ENCODE results near the gene NUP133. TPM values are rescaled to one million over a fixed set of nuclear protein-coding genes. Genes with fewer than 3 reads are reported as not detected.

The NUP133 gene
- total RNA-seq, 1 donor from 2014 or later: 23.4 TPM

- FAIRE-seq: no peak
- no peak for TF ChIP-seq CTCF (IDR thresholded peaks at IDR 0.05; ENCODE audit: insufficient read depth, low read length, severe bottlenecking)
- Histone ChIP-seq H3K27me3 (ENCODE audit: control insufficient read depth, insufficient read depth, low read length) (no peaks in the 10 kb centered on the region), H3K4me3 (ENCODE audit: low read depth, low read length) (no peak overlapping the region), H3K36me3 (ENCODE audit: control insufficient read depth, insufficient read depth, low read length) (no peaks in the 10 kb centered on the region)
- no peak for DNase-seq (ENCODE audit: low read depth)
Observed at GRCh38 chr1:229506633-229507032, 1.5 kb downstream of the NUP133 start.

DNA sequence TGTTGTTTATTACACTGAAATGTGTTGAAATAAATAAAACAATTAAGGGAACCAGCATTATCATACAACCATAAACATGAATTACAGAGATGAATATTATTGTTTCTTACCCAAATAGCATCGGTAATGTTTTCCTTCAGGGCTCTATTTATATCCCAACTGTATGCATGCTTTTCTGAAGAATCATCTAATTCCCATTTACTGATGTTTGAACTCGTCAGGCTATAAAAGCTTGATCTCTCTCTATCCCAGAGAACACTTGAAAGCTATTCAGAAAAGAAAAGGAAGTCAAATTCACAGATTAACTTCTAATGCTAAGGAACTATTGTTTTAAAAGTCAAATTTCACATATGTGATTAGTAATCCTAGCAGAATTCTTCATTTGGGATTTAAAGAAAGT lies 12.4 kb downstream of the NUP133 start:
- no peak for TF ChIP-seq CTCF (IDR thresholded peaks at IDR 0.05; ENCODE audit: insufficient read depth, low read length, severe bottlenecking)
- no peaks in the 10 kb centered on the region for H3K27me3 ChIP-seq (ENCODE audit: control insufficient read depth, insufficient read depth, low read length)
- DNase-seq (ENCODE audit: low read depth): no peak
- no peak overlapping the region for H3K4me3 ChIP-seq (ENCODE audit: low read depth, low read length)
- no peak for FAIRE-seq
- peaks cover 11% of the 10 kb centered on the region for H3K36me3 ChIP-seq (ENCODE audit: control insufficient read depth, insufficient read depth, low read length)

GRCh38 chr1:229487181-229487580 lies 21.0 kb downstream of the NUP133 start:
- peaks cover 6% of the 10 kb centered on the region for H3K36me3 ChIP-seq (ENCODE audit: control insufficient read depth, insufficient read depth, low read length)
- FAIRE-seq: no peak

GRCh38 chr1:229485318-229485717 lies 22.8 kb downstream of the NUP133 start:
- Histone ChIP-seq H3K27me3 (ENCODE audit: control insufficient read depth, insufficient read depth, low read length) (no peaks in the 10 kb centered on the region), H3K36me3 (ENCODE audit: control insufficient read depth, insufficient read depth, low read length) (peaks cover 9% of the 10 kb centered on the region)
- no peak for FAIRE-seq

More at GRCh38 chr1:229487181-229487580, 21.0 kb downstream of the NUP133 start:
- no peak for TF ChIP-seq CTCF (IDR thresholded peaks at IDR 0.05; ENCODE audit: insufficient read depth, low read length, severe bottlenecking)
- H3K27me3 ChIP-seq (ENCODE audit: control insufficient read depth, insufficient read depth, low read length): no peaks in the 10 kb centered on the region
- H3K4me3 ChIP-seq (ENCODE audit: low read depth, low read length): no peak overlapping the region
- DNase-seq (ENCODE audit: low read depth): no peak

GRCh38 chr1:229482511-229482910 lies 25.6 kb downstream of the NUP133 start:
- Histone ChIP-seq H3K27me3 (ENCODE audit: control insufficient read depth, insufficient read depth, low read length) (no peaks in the 10 kb centered on the region), H3K36me3 (ENCODE audit: control insufficient read depth, insufficient read depth, low read length) (peaks cover 9% of the 10 kb centered on the region), H3K4me3 (ENCODE audit: low read depth, low read length) (no peak overlapping the region)
- DNase-seq (ENCODE audit: low read depth) (no peak), FAIRE-seq (no peak)
- no peak for TF ChIP-seq CTCF (IDR thresholded peaks at IDR 0.05; ENCODE audit: insufficient read depth, low read length, severe bottlenecking)

More at GRCh38 chr1:229485318-229485717, 22.8 kb downstream of the NUP133 start:
- no peak for TF ChIP-seq CTCF (IDR thresholded peaks at IDR 0.05; ENCODE audit: insufficient read depth, low read length, severe bottlenecking)
- no peak overlapping the region for H3K4me3 ChIP-seq (ENCODE audit: low read depth, low read length)
- DNase-seq (ENCODE audit: low read depth): no peak

GRCh38 chr1:229480495-229480894 lies 27.6 kb downstream of the NUP133 start:
- DNase-seq (ENCODE audit: low read depth): no peak
- no peak overlapping the region for H3K4me3 ChIP-seq (ENCODE audit: low read depth, low read length)
- no peak for FAIRE-seq
- no peak for TF ChIP-seq CTCF (IDR thresholded peaks at IDR 0.05; ENCODE audit: insufficient read depth, low read length, severe bottlenecking)
- H3K27me3 ChIP-seq (ENCODE audit: control insufficient read depth, insufficient read depth, low read length): no peaks in the 10 kb centered on the region
- H3K36me3 ChIP-seq (ENCODE audit: control insufficient read depth, insufficient read depth, low read length): peaks cover 9% of the 10 kb centered on the region
